OCI-LY1 (cell line): ENCODE data around the gene P3H3.

Experiments used
- EZH2 ChIP-seq: fragments of 200-600 bp; sonication (generic), shearing (Covaris generic); IDR thresholded peaks from 2 replicates; pipeline ENCODE4 v1.8.0; 2017; ENCODE audit warnings: borderline replicate concordance, mixed run types, mild to moderate bottlenecking, antibody characterized with exemption, low read length, moderate library complexity, mixed read lengths
- TF ChIP-seq, protein P1 (sequence below): fragments of 200-600 bp; sonication (generic), shearing (Covaris generic); IDR thresholded peaks from 2 replicates; pipeline ENCODE4 v1.5.1; 2017; ENCODE audit warnings: mild to moderate bottlenecking, antibody characterized with exemption, low read length, moderate library complexity, mixed read lengths

- TF ChIP-seq, protein P1, sequence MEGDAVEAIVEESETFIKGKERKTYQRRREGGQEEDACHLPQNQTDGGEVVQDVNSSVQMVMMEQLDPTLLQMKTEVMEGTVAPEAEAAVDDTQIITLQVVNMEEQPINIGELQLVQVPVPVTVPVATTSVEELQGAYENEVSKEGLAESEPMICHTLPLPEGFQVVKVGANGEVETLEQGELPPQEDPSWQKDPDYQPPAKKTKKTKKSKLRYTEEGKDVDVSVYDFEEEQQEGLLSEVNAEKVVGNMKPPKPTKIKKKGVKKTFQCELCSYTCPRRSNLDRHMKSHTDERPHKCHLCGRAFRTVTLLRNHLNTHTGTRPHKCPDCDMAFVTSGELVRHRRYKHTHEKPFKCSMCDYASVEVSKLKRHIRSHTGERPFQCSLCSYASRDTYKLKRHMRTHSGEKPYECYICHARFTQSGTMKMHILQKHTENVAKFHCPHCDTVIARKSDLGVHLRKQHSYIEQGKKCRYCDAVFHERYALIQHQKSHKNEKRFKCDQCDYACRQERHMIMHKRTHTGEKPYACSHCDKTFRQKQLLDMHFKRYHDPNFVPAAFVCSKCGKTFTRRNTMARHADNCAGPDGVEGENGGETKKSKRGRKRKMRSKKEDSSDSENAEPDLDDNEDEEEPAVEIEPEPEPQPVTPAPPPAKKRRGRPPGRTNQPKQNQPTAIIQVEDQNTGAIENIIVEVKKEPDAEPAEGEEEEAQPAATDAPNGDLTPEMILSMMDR, result no peak
- TF ChIP-seq EZH2, result no peak
Measured at GRCh38 chr12:6779708-6780432, 48.3 kb upstream of the P3H3 start.
